Neural progenitor cell (in vitro differentiated cells): Measurements from ENCODE around the gene AIDA. TPM values are rescaled to one million over a fixed set of nuclear protein-coding genes. Genes with fewer than 3 reads are reported as not detected.

Experiments
- DNase-seq: peaks from one replicate; pipeline ENCODE4 v3.0.0-alpha.2; 2016; ENCODE audit warnings: low spot score
- H2AFZ ChIP-seq: fragments of 200-600 bp; sonication (generic); replicated peaks from 2 replicates; pipeline ENCODE4 v1.6.1; 2016; ENCODE audit warnings: antibody characterized with exemption
- H3F3A ChIP-seq: fragments of 200-600 bp; sonication (generic); 2 replicates; pipeline ENCODE4 v1.6.1; 2016; ENCODE audit warnings: antibody characterized with exemption, low read depth
- H3K27ac ChIP-seq: fragments of 200-600 bp; sonication (generic); 2 replicates; pipeline ENCODE4 v1.5.1; 2016; ENCODE audit warnings: mild to moderate bottlenecking
- H3K27me3 ChIP-seq: fragments of 200-600 bp; sonication (generic); 2 replicates; pipeline ENCODE4 v1.6.1; 2016; ENCODE audit warnings: mild to moderate bottlenecking, moderate library complexity
- H3K36me3 ChIP-seq: fragments of 200-600 bp; sonication (generic); 2 replicates; pipeline ENCODE4 v1.5.1; 2016
- H3K4me1 ChIP-seq: fragments of 200-600 bp; sonication (generic); 2 replicates; pipeline ENCODE4 v1.6.1; 2016; ENCODE audit warnings: mixed run types
- H3K4me2 ChIP-seq: fragments of 200-600 bp; sonication (generic); 2 replicates; pipeline ENCODE4 v1.6.1; 2016
- H3K4me3 ChIP-seq: fragments of 200-600 bp; sonication (generic); 2 replicates; pipeline ENCODE4 v1.5.1; 2016
- H3K79me2 ChIP-seq: fragments of 200-600 bp; sonication (generic); 2 replicates; pipeline ENCODE4 v1.6.1; 2016; ENCODE audit warnings: low read depth
- H3K9ac ChIP-seq: fragments of 200-600 bp; sonication (generic); 2 replicates; pipeline ENCODE4 v1.6.1; 2016
- H3K9me3 ChIP-seq: fragments of 200-600 bp; sonication (generic); 2 replicates; pipeline ENCODE4 v1.5.1; 2016; ENCODE audit warnings: low read depth
- H4K20me1 ChIP-seq: fragments of 200-600 bp; sonication (generic); 2 replicates; pipeline ENCODE4 v1.6.1; 2016; ENCODE audit warnings: low read depth
- H3K27ac Mint-ChIP-seq: 3 replicates; pipeline ENCODE4 v1.8.0; 2021; ENCODE audit warnings: mixed read lengths
- H3K27me3 Mint-ChIP-seq: 2 replicates; pipeline ENCODE4 v1.8.0; 2022; ENCODE audit warnings: low read depth, mild to moderate bottlenecking, inconsistent platforms, moderate library complexity, mixed read lengths; ENCODE audit not compliant: insufficient read depth
- H3K36me3 Mint-ChIP-seq: 3 replicates; pipeline ENCODE4 v1.8.0; 2021; ENCODE audit warnings: mixed read lengths
- H3K4me1 Mint-ChIP-seq: 3 replicates; pipeline ENCODE4 v1.8.0; 2021; ENCODE audit warnings: mixed read lengths
- H3K4me3 Mint-ChIP-seq: 3 replicates; pipeline ENCODE4 v1.8.0; 2021; ENCODE audit warnings: mild to moderate bottlenecking, moderate library complexity, mixed read lengths
- H3K9me3 Mint-ChIP-seq: 3 replicates; pipeline ENCODE4 v1.8.0; 2020; ENCODE audit warnings: mixed read lengths
- EZH2 ChIP-seq: fragments of 200-600 bp; sonication (generic); IDR thresholded peaks from 2 replicates; pipeline ENCODE4 v1.6.1; 2017; ENCODE audit warnings: antibody characterized with exemption, mild to moderate bottlenecking, moderate library complexity
- EZH2phosphoT487 ChIP-seq: fragments of 200-600 bp; sonication (generic); IDR thresholded peaks from 2 replicates; pipeline ENCODE4 v1.6.1; 2017; ENCODE audit warnings: antibody characterized with exemption
- total RNA-seq: library from RNA; depleted of rRNA; stranded (reverse); fragments of >200 nt; gene quantifications from 2 replicates; pipeline ENCODE4 v1.2.3, GENCODE V29; 2015; ENCODE audit warnings: low replicate concordance
- TF ChIP-seq, protein P1 (sequence below): fragments of 200-600 bp; sonication (generic); IDR thresholded peaks from 2 replicates; pipeline ENCODE4 v1.5.1; 2017; ENCODE audit warnings: antibody characterized with exemption, mild to moderate bottlenecking

The AIDA gene
- total RNA-seq, 1 donor from 2014 or later = 75.2 TPM

DNA sequence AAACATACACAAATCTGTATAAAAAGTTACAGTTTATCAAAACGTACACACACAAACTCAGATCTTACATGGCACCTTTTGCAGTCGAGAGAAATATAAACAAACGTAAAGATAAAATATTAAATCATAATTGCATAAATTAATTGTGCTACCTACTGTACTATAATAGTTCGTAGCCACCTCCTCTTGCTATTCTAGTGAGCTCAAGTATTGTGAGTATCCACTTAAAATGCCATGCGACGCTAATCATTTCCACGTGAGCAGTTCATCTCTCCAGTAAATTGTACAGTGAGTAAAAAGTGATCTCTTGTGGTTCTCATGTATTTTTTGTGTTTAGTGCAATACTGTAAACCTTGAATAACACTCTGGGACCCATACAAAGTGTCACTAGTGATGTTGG lies 88.1 kb downstream of the AIDA start:
- H3F3A ChIP-seq = no peaks in the 10 kb centered on the region
- Mint-ChIP-seq H3K27me3 (no peaks in the 10 kb centered on the region), H3K27ac (no peak overlapping the region), H3K36me3 (peaks cover 25% of the 10 kb centered on the region), H3K4me1 (peaks cover 9% of the 10 kb centered on the region), H3K9me3 (no peaks in the 10 kb centered on the region), H3K4me3 (no peak overlapping the region)
- TF ChIP-seq EZH2phosphoT487 = no peak
- TF ChIP-seq EZH2 = no peak
- TF ChIP-seq, protein P1, sequence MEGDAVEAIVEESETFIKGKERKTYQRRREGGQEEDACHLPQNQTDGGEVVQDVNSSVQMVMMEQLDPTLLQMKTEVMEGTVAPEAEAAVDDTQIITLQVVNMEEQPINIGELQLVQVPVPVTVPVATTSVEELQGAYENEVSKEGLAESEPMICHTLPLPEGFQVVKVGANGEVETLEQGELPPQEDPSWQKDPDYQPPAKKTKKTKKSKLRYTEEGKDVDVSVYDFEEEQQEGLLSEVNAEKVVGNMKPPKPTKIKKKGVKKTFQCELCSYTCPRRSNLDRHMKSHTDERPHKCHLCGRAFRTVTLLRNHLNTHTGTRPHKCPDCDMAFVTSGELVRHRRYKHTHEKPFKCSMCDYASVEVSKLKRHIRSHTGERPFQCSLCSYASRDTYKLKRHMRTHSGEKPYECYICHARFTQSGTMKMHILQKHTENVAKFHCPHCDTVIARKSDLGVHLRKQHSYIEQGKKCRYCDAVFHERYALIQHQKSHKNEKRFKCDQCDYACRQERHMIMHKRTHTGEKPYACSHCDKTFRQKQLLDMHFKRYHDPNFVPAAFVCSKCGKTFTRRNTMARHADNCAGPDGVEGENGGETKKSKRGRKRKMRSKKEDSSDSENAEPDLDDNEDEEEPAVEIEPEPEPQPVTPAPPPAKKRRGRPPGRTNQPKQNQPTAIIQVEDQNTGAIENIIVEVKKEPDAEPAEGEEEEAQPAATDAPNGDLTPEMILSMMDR = no peak
- no peak for DNase-seq
- H3K4me3 ChIP-seq = no peak overlapping the region
- no peak overlapping the region for H3K9ac ChIP-seq
- H2AFZ ChIP-seq = no peak overlapping the region
- peaks cover 23% of the 10 kb centered on the region for H3K79me2 ChIP-seq
- H4K20me1 ChIP-seq = peaks cover 16% of the 10 kb centered on the region
- H3K36me3 ChIP-seq = peaks cover 8% of the 10 kb centered on the region
- no peaks in the 10 kb centered on the region for H3K9me3 ChIP-seq
- H3K4me1 ChIP-seq = peaks cover 8% of the 10 kb centered on the region
- H3K4me2 ChIP-seq = no peak overlapping the region
- no peak overlapping the region for H3K27ac ChIP-seq
- H3K27me3 ChIP-seq = no peaks in the 10 kb centered on the region

DNA sequence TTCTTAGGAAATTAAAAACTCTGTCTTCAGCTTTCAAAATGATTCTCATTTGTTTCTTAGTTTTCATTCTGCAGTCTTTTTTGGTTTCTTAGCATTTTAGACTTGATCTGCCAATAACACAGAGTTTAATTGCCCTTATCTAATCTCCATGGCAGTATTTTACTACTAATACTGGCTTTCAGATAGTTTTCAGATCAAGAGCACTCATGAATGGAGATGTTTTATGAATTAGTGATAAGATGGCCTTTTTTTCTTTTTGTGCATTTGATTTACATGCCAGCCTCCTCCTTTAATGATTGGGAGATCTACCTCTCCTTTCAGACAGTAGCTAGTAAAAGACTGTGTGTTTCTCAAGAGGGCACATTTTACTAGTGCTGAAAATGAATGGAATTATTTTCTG lies 88.8 kb downstream of the AIDA start:
- Histone ChIP-seq H3K4me3 (no peak overlapping the region), H3K9me3 (no peaks in the 10 kb centered on the region), H2AFZ (no peak overlapping the region), H3K4me2 (no peak overlapping the region), H3K27me3 (no peaks in the 10 kb centered on the region), H3K9ac (no peak overlapping the region), H3K36me3 (peaks cover 8% of the 10 kb centered on the region), H3K4me1 (peaks cover 12% of the 10 kb centered on the region), H3K27ac (no peak overlapping the region), H3F3A (peaks cover 6% of the 10 kb centered on the region), H3K79me2 (peaks cover 31% of the 10 kb centered on the region), H4K20me1 (peaks cover 21% of the 10 kb centered on the region)
- TF ChIP-seq, protein P1 = no peak
- TF ChIP-seq EZH2phosphoT487 (no peak), EZH2 (no peak)
- DNase-seq = no peak
- Mint-ChIP-seq H3K27me3 (peaks cover 6% of the 10 kb centered on the region), H3K36me3 (peaks cover 20% of the 10 kb centered on the region), H3K27ac (no peak overlapping the region), H3K4me1 (peaks cover 13% of the 10 kb centered on the region), H3K4me3 (no peak overlapping the region), H3K9me3 (no peaks in the 10 kb centered on the region)

DNA sequence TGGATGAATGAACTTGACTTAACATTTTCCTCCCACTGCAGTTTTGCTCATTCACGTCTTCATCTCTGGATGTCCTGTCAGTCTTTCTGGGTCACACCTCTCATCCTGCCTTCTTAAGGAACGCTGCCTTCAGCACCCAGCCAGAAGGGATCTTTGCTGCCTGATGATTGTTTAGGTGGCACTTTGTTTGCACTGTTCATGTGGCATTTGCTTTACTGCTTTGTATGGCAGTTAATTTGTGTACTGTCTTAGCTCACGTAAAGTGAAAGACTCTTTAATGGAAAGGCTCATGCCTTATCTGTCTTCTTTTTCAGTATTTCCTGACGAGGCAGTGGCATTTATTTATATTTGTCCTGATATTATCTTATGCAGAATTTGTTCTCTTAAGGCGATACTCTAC lies 89.5 kb downstream of the AIDA start:
- Histone ChIP-seq H3F3A (peaks cover 6% of the 10 kb centered on the region), H3K4me1 (peaks cover 12% of the 10 kb centered on the region), H4K20me1 (peaks cover 21% of the 10 kb centered on the region), H3K27ac (no peak overlapping the region), H3K4me2 (no peak overlapping the region), H2AFZ (no peak overlapping the region), H3K79me2 (peaks cover 36% of the 10 kb centered on the region), H3K36me3 (peaks cover 8% of the 10 kb centered on the region), H3K27me3 (no peaks in the 10 kb centered on the region), H3K4me3 (no peak overlapping the region), H3K9ac (no peak overlapping the region), H3K9me3 (no peaks in the 10 kb centered on the region)
- Mint-ChIP-seq H3K9me3 (no peaks in the 10 kb centered on the region), H3K27me3 (peaks cover 6% of the 10 kb centered on the region), H3K36me3 (peaks cover 14% of the 10 kb centered on the region), H3K4me1 (peaks cover 13% of the 10 kb centered on the region), H3K27ac (no peak overlapping the region), H3K4me3 (no peak overlapping the region)
- DNase-seq = no peak
- TF ChIP-seq, protein P1 = no peak
- TF ChIP-seq EZH2phosphoT487 (no peak), EZH2 (no peak)
